Activated naive CD4-positive, alpha-beta T cell treated with Interleukin-2 at 50 U/mL for 16 hours (primary cell): Measurements from ENCODE around the gene GAA.
"Not testable (repeated sequence)": the region's sequence is repeated elsewhere in the genome, so short reads cannot be mapped to it uniquely, and the experiment has no call there.

Experiments
- DNase-seq: peaks from one replicate; pipeline ENCODE4 v3.0.0-alpha.2; 2020

GAA gene

DNA sequence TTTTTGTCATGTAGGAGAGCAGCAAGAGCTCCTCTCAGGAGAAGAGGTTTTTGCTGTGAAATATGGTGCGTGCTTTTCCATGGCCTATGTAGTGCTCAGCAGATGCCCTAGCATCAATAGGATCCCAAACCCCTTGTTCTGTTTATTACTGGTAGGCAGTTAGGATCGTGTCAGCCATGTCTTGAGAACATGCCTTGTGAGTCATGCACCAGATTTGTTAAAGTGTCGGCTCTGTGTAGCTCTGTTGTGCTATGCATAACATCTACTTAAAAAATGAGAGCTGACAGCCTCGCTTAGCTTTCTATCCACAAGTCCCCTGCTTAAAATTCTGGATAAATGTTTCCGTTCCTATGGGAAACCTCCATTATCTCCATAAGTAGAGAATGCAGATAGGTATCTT, 50.0 kb downstream of the GAA start:
- no peak for DNase-seq

DNA sequence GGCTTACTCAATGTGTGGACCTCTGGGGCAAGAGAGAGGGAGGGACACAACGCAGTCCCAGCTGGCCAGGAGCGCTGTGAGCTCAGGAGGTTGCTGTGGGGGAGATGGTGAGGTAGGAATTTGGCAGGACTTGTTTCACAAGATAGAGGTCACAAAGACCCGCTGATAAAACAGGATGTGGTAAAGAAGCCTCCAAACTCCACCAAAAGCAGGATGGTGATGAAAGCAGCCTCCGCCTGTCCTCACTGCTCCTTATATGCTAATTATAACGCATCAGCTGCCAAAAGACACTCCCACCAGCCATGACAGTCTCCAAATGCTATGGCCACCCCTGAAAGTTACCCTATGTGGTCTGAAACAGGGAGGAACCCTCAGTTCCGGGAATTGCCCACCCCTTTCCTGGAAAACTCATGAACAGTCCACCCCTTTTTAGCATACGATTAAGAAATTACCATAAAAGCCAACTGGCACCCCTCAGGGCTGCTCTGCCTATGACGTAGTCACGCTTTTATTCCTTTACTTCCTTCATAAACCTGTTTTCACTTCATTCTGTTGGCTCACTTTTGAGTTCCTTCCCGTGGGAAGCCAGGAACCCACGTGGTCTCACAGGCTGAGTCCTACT, 50.8 kb downstream of the GAA start:
- DNase-seq: no peak

DNA sequence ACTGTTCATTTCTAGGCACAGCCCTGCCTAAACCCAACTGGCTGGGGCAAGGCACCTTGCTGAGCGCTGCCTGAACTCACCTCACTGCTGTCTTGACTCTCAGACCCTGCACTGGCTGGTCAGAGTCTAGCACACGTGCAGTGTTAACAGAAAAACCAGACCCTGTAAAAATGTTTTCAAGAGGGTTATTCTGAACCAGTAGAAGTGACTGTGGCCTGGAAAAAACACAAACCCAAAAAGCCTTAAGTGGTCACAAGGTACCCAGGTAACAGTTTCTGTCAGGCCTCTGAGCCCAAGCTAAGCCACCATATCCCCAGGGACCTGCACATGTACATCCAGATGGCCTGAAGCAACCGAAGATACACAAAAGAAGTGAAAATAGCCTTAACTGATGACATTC, 51.6 kb downstream of the GAA start:
- no peak for DNase-seq

DNA sequence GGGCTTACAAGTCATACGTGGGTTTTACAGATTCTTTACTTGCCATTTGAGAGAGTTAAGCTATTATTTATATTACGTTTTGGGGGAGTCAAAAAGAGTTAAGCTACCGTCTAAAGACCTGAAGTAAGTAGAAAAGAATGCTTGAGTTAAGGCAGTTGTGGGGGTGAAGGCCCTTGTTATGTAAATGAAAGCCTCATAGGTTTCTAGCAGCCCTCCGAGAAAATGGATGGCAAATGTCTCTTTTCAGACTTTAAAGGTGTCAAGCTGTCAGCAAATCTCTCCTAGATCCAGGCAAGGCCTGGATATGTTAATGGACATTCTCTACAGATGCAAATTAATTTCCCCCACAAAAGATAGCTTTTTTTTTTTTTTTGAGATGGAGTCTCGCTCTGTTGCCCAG, 52.8 kb downstream of the GAA start:
- no peak for DNase-seq

DNA sequence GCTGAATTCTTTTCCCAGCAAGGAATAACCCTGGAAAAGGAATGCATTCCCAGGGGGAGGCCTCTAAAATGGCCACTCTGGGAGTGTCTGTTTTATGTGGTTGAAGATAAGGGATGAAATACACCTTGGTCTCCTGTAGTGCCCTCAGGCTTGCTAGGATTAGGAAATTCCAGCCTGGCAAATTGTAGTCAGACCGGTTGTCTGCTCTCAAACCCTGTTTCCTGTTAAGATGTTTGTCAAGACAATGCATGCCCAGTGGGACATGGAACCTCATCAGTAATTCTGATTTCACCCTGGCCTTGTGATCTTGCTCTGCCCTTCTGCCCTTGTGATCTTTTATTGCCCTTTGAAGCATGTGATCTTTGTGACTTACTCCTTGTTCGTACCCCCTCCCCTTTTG, 54.2 kb downstream of the GAA start:
- DNase-seq: not testable (repeated sequence)

DNA sequence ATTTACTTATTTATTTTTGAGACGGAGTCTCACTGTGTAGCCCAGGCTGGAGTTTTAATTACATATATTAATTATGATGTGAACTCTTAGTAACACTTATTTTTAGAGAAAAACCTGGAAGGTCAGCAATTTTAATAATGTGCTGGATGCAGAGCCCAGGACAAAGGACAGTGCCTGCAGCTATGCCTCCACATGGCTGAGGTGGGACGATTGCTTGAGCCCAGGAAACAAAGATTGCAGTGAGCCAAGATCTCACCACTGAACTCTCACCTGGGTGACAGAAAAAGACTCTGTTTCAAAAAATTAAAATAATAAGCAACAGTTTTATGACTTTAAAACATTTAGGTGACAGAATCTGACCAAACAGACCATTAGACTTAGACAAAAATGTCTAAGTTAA, 57.5 kb downstream of the GAA start:
- DNase-seq: no peak

DNA sequence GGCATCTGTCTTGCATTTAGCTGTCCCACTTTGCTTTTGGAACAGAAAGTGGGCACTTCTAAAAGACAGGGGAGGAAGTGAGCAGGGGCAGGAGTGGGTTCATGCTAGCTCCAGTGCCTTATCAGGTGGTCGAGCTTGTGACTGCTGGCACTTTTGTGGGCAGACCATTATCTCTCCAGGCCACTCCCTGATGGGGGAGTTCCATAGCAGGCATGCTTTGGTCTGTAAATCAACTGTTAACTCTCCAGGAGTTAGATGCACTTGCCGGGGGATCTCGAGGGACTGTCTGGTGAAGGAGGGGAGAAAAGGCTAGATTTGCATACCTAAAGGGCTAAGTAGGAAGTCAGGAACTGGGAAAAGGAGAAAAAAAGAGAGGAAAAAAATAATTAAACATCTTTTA, 59.2 kb downstream of the GAA start:
- DNase-seq: no peak

DNA sequence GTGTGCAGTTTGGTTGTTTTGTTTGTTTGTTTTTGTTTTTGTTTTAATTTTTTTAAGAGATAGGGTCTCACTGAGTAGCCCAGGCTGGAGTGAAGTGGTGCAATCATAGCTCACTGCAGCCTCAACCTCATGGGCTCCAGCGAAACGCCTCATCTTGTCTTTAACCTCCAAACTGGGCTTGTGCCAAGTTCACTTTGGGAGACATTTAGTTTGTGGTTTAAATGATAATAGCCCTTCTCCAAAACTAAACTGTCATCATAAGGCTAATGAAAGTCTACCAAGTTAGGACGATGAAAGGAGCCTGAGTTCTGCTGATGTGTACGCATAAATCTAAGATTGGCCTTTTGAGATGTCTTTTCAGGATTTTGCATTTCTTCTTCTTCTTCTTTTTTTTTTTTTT, 62.0 kb downstream of the GAA start:
- no peak for DNase-seq

DNA sequence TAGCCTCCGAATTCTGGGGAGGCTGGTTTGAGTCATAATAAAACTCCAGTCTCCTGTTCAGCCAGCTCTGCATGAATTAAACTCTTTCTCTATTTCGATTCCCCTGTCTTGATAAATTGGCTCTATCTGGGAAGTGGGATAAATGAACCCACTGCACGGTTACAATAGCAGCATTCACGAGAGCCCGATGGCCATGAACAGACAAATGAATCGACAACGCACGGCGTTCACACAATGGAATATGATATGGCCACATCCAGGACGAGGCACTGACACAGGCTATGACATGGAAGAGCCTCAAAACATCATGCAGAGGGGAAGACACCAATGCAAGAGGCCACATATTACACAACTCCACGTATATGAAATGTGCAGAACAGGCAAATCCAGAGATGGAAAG, 62.8 kb downstream of the GAA start:
- DNase-seq: no peak

DNA sequence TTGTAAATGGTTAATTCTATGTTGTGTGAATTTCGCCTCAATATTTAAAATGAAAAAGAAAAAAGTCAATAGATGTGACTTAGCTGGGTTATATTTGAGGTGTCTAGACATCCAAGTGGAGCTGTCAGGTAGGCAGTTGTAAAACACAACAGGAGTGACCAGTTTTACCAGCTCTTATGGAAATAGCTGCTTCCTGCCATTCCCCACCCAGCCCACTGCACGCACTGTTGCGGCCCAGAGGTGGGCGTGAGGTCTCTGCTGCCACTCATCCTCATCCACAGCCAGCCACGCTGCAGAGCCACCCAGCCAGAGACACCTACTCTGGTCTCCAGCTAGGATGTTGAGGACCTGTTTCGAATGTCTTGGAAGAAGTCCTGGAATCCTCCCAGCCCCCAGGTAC, 65.1 kb downstream of the GAA start:
- DNase-seq: no peak

DNA sequence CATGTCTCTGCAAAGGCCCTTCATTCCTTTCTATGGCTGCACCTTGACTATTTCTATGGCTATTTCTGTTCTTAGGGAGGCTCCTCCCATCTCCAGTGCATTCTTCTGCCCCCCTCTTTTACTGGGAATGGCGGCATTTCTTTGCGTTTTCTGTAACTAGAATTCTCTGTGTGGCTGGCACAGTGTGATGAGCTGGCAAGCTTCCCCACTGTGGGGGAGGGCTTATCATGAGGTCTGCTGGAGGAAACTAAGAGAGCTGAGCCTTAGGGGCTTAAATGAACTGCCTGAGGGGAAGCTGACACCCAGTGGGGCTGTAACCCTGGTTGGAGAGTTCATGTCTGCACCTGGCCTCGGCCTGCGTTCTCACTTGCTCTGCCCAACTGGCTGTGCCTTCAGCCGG, 67.0 kb downstream of the GAA start:
- DNase-seq: no peak

DNA sequence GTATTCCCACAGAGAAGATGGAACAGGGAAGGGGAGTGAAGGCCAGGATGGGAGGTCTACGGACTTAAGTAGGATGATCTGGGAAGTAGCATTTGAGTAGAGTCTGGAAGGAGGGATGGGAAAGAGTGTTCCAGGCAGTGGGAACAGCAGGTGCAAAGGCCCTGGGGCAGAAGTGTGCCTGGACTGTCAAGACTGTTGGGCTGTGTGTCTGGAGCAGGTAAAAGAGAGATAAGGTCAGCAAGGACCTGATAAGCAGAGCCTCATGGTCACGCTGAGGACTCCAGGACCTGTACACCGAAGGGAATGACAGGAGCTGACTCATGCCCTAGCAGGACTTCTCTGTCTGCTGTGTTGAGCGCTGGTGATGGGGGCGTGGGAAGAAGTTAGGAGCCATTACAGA, 67.7 kb downstream of the GAA start:
- no peak for DNase-seq
